GM10266 (cell line): Measurements from ENCODE around the gene NEURL2.

ENCODE experiments used
- DNase-seq: peaks from one replicate; pipeline ENCODE4 v3.0.0; 2012; ENCODE audit errors: extremely low spot score
- CTCF ChIP-seq: IDR thresholded peaks from 2 replicates; pipeline ENCODE4 v1.5.1; 2012; ENCODE audit warnings: mild to moderate bottlenecking, low read depth; ENCODE audit not compliant: control insufficient read depth, insufficient read depth; ENCODE audit errors: missing control alignments

Gene NEURL2

GRCh38 chr20:45899046-45899835, 8.2 kb upstream of the NEURL2 start:
- DNase-seq: no peak
- TF ChIP-seq CTCF: no peak

DNA sequence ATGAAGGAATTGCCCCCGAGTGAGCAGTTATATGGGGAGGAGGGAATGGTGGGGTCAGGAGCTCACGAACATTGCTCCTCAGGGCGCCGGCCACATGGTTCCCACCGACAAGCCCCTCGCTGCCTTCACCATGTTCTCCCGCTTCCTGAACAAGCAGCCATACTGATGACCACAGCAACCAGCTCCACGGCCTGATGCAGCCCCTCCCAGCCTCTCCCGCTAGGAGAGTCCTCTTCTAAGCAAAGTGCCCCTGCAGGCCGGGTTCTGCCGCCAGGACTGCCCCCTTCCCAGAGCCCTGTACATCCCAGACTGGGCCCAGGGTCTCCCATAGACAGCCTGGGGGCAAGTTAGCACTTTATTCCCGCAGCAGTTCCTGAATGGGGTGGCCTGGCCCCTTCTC, 7.3 kb upstream of the NEURL2 start:
- TF ChIP-seq CTCF: no peak
- DNase-seq: no peak

GRCh38 chr20:45897692-45898091, 6.7 kb upstream of the NEURL2 start:
- TF ChIP-seq CTCF: no peak
- DNase-seq: no peak

DNA sequence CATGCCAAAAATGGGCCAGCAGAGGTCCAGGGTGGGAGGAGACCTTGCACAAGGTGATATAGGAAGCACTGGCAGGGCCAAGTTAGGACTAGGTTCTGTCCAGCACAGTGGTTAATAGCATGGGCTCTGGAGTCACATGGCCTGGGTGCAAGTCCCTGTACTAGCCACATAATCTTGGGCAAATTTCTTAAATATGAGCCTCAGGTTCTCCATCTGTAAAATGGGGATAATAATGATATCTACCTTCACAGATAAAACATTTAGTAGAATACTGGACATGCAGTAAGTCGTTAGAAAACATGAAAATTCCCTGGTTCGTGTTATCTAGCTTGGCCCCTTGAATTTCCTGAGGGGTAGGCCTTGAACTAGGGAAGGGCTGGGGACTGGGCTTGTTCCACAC, 6.3 kb upstream of the NEURL2 start:
- TF ChIP-seq CTCF: no peak
- no peak for DNase-seq

DNA sequence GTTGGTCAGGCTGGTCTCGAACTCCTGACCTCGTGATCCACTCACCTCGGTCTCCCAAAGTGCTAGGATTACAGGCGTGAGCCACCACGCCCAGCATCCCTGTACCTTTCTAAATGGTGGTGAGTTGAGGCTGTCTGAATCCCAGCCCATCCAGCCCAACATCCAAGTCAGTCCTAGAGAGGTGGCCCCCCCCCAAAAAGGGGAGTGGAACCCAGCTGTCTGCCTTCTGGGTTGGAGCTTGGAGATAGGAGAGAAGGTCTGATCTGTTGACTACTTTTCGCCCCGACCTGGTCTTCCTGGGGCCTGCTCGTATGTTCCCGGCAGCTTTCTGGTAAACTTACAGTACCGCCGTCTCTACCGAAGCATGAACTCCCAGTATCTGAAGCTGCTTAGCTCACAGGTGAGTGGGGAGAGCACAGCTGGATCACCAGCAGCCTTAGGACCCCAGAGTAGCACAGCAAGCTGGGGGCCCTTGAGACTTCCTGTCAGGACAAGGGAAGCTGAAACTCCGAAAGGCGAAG, 5.7 kb upstream of the NEURL2 start:
- no peak for TF ChIP-seq CTCF
- DNase-seq: no peak

- no peak for TF ChIP-seq CTCF
- DNase-seq: no peak
These were observed 3.8 kb upstream of the NEURL2 start for GRCh38 chr20:45894797-45895196.

- no peak for TF ChIP-seq CTCF
- DNase-seq: no peak
These were observed 2.8 kb upstream of the NEURL2 start for GRCh38 chr20:45893831-45894230.
